ENCODE results near the gene NFIX.
"Not testable (repeated sequence)": the region's sequence is repeated elsewhere in the genome, so short reads cannot be mapped to it uniquely, and the experiment has no call there.

Gene NFIX

DNA sequence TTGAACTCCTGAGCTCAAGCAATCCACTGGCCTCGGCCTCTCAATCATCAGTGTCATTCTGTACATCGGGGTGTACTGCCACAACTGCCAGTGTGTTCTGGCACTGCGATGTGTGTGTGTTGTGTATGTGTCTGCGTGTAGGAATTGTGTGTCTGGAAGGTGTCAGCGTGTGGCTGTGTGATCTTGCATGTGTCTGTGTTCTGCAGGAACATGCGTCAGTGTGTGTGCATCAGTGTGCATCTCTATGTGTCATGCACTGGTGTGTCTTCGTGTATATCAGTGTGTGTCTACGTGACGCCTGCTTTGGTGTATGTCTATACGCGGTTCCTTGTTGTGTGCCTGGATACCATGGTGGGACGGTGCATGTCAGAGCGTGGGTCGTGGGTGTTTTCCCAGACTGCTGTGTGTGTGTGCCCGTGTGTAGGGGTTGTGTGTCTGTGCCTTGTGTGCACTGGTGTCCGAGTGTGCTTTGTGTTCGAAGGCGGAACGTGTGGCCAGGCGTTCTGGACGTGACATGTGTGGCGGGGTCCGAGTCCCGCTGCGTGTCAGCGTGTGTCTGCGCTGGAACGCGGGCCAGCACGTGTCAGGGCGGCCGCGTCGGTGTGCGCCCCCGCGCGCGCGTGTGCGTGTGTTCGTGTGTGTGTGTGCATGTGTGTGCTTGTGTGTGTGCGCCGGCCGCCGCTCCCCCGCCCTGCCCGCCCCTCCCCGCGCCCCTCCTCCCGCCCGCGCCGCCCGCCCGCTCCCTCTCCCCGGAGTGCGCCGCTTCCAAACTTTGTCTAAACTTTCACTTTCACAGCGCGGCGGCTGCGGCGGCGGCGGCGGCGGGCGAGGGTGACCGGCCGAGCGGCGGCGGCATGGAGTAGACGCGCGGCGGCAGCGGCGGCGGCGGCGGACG lies at the start of gene NFIX:
Gene NFIX, plus strand, starts transcription at position 775 of the 895 bp plus-strand sequence. CDS start 363 bp downstream, outside the sequence.
- DNase-seq = no peak

DNA sequence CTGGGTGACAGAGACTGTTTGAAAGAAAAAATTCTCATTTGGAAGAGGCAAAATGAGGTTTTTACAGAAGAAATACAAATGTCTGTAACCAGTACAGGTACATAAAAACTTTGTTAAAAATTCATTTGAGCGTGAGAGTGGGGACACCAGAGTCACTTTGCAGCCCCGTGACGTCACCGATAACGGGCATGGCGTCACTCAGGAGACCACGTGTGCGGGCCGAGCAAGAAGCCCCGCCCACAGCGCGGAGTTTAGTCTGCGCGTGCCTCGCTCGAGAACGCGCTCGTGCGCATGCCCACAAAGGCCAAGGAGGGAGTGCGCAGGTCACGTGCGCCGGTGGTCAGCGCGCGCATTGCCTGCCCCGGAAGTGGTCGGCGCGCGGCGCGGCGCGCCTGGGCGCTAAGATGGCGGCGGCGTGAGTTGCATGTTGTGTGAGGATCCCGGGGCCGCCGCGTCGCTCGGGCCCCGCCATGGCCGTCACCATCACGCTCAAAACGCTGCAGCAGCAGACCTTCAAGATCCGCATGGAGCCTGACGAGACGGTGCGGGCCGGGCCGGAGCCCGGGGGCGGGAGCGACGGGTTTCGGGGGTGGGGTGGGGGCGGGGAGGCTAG lies 49.7 kb upstream of the NFIX start, which contains the start of gene RAD23A:
Gene RAD23A, plus strand, starts transcription at position 384 of the 613 bp plus-strand sequence. Its CDS starts 87 bp downstream, at position 471.
- DNase-seq = peak; percentile 89

DNA sequence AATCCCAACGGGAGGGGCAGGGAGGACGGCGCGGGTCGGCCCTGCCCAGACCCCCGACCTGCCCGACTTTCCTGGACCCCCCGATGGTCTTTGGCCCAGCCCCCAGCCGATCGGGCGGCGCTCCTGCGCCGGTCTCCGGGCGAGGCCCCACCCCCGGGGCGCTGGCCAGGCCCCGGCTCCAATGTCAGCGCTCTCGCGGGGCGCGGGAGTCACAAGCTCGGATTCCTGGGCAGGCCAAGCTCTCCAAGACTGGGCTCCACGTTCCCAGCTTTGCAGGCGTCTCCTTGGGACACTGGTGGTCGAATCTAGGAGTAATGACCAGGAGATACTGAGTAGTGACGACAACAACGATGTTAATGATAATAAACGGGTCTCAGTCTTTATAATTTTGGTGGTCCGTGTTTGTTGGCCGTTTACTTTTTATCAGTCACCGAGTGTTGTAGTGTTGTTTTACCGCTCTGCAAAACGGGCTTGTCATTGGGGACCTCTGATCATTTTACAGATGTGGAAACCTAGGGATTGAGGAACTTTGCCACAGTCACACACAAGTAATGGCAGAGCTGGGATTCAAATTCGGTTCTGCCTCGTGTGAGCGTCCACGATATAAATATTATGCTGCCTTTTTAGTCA lies 49.1 kb upstream of the NFIX start:
- DNase-seq = no peak

DNA sequence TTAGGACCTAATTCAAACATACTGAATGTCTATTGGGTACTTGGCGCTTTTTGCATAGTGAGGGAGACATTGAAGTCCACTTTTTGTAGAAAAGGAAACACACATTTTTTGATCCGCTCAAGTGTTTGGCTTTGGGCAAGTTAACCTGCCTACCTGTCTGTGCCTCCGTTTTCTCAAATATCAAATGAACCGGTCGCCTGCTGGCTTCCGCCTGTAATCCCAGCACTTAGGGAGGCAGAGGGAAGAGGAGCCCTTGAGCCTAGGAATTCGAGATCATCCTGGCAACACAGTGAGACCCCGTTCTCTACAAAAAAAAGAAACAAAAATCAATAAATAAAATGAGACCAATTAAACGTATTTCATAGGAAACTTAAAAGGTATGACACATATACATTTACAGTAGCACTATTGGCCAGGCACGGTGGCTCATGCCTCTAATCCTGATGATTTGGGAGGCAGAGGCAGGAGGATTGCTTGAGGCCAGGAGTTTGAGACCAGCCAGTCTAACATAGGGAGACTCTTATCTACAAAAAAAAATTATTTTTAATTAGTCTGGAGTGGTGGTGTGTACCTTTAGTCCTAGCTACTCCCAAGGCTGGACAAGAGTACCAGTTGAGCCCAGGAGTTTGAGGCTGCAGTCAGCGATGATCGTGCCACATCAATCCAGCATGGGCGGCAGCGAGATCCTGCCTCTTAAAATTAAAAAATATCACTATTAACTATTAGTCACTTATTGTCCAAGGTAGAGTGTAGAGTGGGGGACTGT lies 48.4 kb upstream of the NFIX start:
- no peak for DNase-seq

DNA sequence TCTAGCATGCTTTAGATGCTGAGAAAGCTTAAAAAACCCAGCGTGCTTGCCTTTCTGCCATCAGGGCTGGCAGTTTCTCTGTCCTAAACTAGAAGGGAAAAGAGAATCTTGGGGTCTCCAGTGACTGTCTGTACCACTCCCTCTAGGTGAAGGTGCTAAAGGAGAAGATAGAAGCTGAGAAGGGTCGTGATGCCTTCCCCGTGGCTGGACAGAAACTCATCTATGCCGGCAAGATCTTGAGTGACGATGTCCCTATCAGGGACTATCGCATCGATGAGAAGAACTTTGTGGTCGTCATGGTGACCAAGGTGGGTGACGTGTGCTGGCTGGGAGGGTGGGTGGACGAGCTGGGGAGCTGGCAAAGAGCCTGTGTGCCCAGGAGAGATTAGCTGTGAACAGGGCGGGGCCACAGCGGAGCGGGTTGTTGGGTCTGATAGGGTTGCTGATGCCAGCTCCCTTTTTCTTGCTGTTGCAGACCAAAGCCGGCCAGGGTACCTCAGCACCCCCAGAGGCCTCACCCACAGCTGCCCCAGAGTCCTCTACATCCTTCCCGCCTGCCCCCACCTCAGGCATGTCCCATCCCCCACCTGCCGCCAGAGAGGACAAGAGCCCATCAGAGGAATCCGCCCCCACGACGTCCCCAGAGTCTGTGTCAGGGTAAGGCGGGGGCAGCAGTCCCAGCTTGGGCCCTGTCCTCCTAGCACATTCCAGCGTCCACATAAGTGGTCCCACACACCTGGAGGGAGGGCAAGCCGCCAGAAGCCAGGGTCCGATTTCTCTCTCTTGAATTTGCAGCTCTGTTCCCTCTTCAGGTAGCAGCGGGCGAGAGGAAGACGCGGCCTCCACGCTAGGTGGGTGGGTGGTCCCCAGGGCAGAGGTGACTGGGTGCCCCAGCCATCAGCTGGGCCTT lies 47.3 kb upstream of the NFIX start:
- DNase-seq = no peak

DNA sequence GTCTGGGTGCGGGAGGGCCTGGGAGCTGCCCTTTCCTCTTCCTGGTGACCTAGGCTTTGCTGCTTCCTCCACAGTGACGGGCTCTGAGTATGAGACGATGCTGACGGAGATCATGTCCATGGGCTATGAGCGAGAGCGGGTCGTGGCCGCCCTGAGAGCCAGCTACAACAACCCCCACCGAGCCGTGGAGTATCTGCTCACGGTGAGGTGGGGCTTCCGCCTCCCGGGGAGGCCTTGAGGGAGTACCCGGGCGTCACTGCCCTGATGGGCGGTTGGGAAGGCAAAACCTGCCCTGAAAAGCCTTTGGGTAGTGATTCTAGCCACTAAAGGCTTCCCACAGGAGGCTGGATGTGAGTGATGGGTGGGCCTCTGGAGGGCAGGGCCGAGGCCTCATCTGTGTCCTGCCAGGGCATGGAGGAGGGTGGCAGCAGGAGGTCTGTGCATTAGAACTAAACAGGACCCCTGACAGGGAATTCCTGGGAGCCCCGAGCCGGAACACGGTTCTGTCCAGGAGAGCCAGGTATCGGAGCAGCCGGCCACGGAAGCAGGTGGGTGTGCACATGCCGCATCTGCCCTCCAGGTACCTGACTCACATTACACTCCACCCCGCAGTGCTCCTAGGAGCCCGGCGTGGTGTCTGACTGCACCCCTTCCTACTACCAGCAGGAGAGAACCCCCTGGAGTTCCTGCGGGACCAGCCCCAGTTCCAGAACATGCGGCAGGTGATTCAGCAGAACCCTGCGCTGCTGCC lies 46.5 kb upstream of the NFIX start:
- no peak for DNase-seq

DNA sequence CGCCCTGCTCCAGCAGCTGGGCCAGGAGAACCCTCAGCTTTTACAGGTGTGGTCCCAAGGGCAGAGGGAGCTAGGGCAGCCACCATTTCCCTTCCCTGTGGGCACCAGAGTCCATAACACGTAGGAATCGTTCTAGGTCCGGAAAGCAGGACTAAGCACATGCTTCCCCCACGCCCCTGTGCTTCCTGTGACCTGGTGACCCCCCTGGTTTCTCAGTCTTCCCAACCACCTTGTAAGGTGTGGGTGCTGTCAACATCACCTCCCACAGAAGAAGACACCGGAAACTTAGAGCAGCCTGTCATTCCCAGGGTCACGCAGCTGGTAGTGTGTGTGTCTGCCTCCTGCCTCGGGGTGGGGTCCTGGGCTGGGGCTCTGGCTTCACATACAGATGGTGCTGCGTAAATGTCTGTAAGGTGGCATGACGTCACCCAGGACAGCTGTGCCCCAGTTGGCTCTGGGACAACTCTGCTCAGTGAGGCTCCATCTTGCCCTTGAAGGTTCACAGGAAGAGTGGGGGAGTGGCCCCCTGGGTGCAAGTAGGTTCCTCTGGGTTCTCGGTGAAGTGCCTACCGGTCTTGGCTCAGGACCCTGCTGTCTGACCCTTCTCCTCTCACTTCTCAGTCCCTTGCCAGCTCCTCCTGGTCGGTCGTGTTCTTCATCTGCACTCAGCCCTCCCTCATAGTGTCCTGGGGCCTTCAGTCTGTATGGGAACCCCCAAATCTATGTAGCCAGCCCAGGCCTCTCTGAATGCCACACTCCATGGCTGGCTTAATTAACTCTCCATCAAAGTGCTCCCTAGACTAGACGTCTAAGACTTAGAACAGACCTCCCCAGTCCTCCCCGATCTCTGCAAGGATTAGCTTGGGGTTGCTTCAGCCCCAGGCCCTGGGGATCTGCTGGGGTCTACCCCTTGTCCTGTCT lies 45.7 kb upstream of the NFIX start:
- DNase-seq = no peak

DNA sequence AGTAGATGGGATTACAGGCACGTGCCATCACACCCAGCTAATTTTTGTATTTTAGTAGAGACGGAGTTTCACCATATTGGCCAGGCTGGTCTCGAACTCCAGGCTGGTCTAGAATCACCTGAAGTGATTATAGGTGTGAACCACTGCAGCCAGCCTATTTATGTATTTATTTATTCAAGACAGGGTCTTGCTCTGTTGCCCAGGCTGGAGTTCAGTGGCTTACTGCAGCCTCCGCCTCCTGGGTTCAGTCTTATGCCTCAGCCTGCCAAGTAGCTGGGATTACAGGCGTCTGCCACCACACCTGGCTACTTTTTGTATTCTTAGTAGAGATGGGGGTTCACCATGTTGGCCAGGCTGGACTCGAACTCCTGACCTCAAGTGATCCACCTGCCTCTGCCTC lies 43.2 kb upstream of the NFIX start:
- DNase-seq = not testable (repeated sequence)

DNA sequence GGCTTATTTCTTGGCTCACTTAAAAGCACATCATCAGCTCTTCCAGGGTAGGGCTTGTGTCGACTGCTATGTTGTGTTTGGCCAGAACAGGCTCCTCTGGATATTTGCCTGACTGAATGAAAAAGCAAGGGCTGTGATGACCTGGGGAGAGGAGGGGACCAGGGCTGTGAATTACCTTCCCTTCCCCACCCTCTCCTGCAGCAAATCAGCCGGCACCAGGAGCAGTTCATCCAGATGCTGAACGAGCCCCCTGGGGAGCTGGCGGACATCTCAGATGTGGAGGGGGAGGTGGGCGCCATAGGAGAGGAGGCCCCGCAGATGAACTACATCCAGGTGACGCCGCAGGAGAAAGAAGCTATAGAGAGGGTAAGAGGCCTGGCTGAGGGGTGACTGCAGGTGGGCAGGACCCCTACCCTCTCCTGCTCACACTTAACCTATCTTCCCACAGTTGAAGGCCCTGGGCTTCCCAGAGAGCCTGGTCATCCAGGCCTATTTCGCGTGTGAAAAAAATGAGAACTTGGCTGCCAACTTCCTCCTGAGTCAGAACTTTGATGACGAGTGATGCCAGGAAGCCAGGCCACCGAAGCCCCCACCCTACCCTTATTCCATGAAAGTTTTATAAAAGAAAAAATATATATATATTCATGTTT lies 42.7 kb upstream of the NFIX start:
- DNase-seq = no peak

DNA sequence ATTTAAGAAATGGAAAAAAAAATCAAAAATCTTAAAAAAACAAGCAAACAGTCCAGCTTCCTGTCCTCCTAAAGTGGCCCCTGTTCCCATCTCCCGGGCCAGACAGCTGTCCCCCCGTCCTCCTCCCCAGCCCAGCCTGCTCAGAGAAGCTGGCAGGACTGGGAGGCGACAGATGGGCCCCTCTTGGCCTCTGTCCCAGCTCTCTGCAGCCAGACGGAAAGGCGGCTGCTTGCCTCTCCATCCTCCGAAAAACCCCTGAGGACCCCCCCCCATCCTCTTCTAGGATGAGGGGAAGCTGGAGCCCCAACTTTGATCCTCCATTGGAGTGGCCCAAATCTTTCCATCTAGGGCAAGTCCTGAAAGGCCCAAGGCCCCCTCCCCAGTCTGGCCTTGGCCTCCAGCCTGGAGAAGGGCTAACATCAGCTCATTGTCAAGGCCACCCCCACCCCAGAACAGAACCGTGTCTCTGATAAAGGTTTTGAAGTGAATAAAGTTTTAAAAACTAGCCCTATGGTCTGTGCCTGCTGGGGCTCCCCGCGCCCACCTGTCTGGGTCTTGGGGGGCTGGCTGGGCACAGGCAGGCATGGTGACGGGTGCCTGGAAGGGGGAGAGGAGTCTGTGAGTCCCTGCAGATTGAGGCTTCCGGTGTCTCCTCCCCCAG lies 42.0 kb upstream of the NFIX start:
- peak; percentile 70 for DNase-seq

DNA sequence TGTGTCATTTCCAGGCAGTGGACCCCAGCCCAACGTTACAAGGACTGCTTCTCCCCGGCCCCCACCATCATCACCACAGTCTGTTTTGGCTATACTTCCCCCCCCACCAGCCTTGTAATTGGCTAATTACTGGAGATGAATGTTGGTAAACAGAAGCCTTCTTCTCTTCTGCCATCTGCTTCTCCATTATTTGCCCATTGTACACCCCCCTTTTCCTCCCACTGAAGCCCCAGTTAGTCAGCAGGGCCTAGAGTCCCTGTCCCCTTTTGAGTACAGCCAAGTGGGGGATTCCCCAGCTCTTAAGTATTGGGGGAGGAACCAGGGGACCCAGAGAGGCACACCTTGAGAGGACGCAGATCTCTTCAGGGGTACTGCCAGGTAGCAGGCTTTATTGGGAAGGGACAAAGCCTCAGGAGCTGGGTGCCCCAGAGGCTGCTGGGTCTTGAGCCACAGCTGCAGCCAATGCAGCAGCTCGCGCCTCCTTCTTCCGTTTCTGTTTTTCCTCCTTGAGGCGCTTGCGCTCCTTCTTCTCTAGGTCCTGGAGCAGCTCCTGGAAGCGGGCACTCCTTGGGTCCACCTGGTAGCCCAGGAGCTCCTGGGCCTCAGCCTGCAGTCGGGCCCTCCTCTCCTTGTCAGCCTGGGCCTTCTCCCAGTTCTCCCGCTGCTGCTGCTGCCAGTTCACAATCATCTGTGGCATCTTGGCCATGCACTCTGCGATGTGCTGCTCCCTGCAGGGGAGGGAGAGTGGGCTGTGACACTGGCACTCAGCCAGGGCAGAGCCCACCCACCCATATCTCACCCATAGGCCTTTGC lies 41.3 kb upstream of the NFIX start:
- DNase-seq = peak; percentile 49

DNA sequence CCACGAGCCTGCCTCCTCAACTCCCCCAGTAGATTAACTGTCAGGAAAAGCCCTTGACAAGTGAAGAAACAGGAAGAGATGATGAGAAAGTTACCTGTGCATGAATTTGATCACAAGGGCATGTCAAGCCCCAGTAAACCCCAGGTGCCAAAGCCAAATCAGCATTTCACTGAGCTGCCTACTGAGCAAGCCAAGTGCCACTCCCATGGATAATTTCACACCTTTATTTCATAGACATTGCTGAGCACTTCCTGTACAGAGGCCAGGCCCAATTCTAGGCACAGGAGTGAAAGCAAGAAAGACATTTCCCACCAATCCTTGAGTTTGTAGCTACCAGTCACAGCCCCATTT lies 40.7 kb upstream of the NFIX start:
- no peak for DNase-seq

DNA sequence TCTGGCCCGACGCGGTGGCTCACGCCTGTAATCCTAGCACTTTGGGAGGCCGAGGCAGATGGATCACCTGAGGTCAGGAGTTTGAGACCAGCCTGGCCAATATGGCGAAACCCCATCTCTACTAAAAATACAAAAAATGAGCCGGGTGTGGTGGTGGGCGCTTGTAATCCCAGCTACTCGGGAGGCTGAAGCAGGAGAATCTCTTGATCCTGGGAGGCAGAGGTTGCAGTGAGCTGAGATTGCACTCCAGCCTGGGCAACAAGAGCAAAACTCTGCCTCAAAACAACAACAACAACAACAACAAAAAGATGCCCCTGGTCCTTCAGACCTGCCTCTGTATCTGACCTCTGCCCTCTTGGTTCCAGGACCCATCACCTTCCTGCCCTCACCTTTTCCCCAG lies 39.7 kb upstream of the NFIX start:
- DNase-seq = not testable (repeated sequence)

DNA sequence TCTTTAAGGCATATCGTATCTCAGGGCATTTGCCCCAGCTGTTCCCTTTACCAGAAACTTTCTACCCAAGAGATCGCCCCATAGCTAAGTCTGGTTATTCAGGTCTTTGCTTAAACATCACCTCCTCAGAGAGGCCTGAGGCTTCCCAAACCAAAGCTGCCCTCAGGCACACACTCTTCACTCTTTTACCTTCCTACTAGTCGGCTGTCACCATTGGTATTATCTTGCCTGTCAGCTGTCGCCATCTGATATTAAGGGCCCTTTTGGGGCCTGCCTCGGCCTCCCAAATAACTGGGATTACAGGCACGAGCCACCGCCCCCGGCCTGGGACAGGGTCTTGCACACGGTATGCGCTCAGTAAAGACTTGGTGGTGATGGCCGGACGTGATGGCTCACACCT lies 39.3 kb upstream of the NFIX start:
- DNase-seq = no peak

DNA sequence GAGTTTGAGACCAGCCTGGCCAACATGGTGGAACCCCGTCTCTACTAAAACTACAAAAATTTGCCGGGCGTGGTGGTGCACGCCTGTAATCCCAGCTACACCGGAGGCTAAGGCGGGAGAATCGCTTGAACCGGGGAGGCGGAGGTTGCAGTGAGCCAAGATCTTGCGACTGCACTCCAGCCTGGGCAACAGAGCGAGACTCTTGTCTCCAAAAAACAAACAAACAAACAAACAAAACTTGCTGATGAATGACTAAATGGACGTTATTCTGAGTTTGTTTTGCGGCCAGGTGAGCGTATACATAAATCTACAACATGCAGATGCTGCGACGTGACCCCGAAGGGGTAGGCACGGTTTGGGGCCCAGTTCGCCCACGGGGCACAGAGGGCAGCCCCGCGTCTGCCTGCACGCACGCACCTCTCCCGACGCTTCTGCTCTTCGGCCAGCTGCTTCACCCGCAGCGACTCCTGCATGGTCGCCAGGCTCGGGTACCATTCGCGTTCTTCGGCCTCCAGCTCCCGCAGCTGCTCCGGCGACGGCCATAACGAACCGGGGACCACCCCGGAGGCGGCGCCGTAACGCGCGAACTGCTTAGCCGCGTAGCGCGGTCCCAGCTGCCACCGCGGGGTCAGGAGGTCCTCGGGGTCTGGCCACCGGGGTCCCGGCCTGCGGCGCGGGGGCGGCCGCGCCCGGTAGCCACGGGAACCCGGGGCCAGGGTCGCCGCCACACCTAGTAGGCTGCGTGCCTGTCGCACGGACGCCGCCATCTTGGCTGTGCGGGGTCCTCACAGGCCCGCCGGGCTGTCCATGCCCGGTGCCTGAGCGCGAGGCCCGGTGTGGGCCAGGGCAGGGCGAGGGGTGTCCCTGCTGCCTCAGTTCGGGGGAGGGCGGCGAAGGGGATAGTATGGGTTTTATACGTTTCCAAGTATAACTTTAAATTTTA lies 38.6 kb upstream of the NFIX start, which contains the start of gene GADD45GIP1:
Gene GADD45GIP1, minus strand, starts transcription at position 778 of the 943 bp plus-strand sequence. Its CDS starts 11 bp downstream, at position 767.
- DNase-seq = no peak

DNA sequence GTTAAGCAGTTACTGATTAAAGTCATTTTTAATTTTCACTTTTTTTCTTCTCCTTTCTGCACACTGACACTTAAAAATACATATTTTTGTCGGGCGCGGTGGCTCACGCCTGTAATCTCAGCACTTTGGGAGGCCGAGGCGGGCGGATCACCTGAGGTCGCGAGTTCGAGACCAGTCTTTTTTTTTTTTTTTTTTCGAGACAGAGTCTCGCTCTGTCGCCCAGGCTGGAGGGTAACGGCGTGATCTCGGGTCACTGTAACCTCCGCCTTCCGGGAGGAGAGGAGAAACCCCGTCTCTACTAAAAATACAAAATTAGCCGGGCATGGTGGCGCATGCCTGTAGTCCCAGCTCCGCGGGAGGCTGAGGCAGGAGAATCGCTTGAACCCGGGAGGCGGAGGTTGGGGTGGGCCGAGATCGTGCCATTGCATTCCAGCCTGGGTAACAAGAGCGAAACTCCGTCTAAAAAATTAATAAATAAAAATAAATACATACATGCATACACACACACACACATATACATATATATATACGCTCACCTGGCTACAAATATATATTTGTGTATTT lies 37.8 kb upstream of the NFIX start:
- DNase-seq = not testable (repeated sequence)

All from NCI-H524 treated with DMSO at 0.1 percent for 48 hours (cell line).